NOMO-1 treated with dmso at 0.1 percent for 144 hours (cell line): ENCODE data around the gene APCDD1.
A peak's percentile ranks its signal among the peaks of the same experiment; 100 is the strongest.

ENCODE experiments used
- DNase-seq: peaks from one replicate; lab custom pipeline; 2025; ENCODE audit not compliant: unreplicated experiment; lab: John Stamatoyannopoulos, UW

APCDD1 gene

DNA sequence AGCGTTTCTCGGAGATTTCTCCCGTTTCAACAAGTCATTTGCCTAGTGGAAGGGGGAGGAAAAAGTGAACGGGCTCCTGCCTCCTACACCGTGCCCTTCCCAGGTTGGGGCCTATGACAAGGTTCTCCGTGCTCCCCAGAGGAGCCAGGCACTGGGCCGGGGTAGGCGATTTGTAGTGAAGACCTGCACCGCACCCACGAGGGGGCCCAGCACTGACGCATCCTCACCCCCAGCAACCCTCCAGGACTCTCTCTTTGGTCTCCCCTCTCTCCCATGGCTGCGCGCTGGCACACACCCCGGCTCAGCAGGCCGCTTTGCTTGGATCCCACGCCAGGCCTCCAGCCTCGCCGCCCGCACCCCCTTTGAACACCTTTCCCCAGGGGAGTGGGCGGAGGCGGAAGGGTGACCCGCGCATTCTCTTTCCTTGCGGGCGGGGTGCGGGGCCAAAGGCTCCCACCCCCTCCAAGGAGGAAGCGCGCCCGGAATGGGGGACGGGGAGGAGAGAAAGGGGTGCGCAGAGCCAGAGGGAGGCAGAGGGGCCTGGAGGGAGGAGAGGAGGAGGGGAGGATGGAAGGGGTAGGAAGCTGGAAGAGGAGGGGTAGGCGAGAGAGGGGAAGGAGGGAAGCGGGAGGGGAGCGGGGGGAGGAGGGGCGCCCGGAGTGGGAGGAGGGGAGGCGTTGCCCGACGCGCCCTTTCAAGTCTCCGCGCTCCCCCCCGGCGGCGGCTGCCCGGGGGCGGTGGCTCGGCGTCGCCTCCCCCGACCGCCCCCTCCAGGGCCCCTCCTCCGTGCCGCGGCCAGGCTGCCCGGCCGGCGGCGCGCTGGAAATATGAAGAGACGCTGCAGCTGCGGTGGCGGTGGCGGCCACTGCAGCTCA lies at the start of gene APCDD1:
Gene APCDD1 (plus strand): TSS at position 830 of the 875 bp plus-strand sequence. CDS start 347 bp downstream, outside the sequence.
- DNase-seq, result peak; percentile 19

DNA sequence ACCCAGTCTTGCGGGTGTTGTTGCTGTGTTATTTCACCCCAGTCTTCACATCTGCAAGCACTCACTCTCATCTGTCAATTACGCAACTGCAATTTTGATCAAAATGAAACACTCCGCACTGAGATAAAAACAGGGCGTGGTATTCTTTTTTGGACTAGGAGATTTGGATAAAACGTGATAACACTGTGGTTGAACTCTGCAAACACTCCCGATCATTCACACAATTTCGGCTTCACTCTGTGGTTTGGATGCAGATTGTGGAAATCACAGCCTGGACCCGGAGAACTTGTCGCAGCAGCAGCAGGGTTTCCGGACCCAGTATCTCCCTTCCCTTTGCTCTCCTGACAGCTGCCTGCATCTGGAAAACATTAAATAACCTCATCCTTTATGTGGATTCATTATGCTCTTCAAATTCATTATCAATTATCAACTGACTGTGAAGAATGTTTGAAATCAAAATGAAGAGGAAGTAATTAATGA lies 49.4 kb upstream of the APCDD1 start:
- DNase-seq, result no peak

GRCh38 chr18:10405816-10406663 lies 48.4 kb upstream of the APCDD1 start:
- DNase-seq, result no peak

DNA sequence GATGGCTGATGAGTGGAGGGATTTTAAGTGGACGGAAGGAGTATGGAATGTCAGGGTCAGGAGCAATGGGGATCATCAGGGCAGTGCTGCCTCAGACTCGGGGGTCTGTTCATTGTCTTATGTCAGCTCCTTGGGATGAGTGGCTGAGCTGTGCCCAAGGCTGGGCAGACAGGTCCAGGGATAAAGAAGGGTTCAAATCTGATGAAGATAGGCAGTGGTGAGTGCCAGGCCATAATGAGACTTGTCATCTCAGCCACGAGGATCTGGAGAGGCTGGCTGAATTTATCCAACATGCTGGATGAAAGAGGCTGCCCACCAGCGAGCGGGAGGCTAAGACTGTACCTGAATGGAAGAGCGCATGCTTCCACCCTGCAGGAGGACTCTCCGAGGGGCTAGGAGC lies 46.3 kb upstream of the APCDD1 start:
- no peak for DNase-seq

DNA sequence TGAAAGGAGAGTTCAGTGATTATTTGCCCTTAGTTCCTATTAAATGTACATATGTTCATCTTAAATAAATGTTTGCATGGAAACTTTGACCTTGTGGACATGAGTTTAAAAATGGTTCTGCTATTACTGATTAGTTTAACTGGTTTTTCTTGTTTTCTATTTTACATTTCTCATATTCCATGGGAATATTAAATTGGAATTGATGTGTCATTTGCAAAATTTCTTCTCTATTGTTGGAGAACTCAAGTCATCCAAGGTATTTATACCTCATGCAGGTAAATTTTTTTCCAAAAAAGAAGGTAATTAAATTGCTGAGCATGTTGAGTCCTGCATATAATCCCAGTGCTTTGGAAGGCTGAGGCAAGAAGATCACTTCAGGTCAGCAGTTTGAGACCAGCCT lies 45.4 kb upstream of the APCDD1 start:
- DNase-seq, result no peak

GRCh38 chr18:10410472-10411308 lies 43.7 kb upstream of the APCDD1 start:
- DNase-seq, result no peak

- no peak for DNase-seq
Measured at GRCh38 chr18:10412933-10413332, 41.5 kb upstream of the APCDD1 start.

GRCh38 chr18:10413722-10414121 lies 40.7 kb upstream of the APCDD1 start:
- DNase-seq, result no peak

GRCh38 chr18:10414293-10414842 lies 40.1 kb upstream of the APCDD1 start:
- DNase-seq, result no peak

DNA sequence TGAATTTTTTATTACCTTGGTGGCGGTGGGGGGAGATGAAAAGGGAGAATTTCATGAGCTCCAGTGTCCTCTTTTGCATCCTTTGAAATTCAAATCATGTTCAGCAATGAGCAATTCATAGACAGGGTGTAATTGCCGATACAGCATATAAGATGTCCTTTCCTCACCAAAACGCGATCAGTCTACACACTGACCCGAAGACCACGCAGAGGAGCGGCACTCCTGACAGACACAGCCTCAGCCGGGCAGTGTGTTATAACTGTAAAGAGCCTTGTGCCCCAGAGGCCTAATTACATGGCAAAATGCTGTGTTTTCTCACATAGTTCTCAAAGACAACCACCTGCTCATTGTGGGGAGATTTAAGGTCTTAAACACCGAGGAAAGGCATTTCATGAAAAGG lies 38.4 kb upstream of the APCDD1 start:
- no peak for DNase-seq

DNA sequence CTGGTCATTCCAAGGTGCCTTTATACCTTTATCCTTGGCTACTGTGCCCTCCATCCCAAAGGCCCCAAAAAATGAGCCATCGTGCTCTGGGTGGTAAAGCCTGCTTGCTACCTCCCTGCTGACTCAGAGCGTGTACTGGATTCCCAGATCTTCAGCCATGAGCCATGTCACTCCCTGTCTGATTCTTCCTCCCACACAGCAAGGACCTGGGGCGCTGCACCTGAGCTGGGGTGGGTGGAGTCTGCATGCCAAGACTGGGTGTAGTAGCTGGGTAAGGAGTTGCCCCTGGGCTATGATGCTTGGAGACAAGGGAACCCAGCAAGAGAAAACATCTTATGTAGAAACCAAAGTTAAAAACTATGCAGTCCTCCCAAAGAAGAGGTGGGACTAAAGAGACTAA lies 37.2 kb upstream of the APCDD1 start:
- DNase-seq, result no peak

- DNase-seq, result no peak
Measured at GRCh38 chr18:10417664-10418063, 36.8 kb upstream of the APCDD1 start.

- no peak for DNase-seq
Measured at GRCh38 chr18:10418836-10419235, 35.6 kb upstream of the APCDD1 start.

GRCh38 chr18:10419420-10420103 lies 34.9 kb upstream of the APCDD1 start:
- DNase-seq, result no peak

DNA sequence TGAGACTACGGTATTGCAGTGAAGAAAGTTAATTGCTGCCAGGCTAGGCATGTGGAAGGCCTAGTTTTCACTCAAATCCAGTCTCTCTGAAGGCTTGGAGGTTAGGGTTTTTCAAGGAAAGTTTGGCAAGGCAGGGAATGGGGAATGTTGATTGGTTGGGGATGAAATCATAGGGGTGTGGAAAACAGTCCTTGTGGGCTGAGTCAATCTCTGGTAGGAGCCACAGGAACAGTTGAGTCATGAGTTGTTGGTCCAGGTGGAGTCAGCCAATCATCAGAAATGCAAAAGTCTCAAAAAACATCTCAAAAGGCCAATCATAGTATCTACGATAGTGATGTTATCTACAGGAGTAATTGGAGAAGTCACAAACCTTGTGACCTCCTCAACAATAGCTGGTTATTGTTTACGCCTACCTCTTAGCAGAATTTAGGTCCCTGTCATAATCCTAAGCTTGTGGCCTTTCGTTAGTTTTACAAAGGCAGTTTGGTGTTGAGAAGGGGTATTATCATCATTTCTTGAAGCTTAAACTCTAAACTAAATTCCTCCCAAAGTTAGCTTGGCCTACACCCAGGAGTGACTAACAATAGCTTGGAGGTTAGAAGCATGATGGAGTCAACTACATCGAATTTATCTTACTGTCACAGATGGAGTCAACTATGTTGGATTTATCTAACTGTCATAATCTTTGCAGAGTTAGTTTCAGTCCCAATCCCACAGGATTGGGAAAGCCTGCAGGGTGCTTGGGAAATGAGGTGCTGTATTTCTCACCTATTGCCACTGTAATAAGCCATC lies 33.7 kb upstream of the APCDD1 start:
- no peak for DNase-seq

GRCh38 chr18:10421859-10422258 lies 32.6 kb upstream of the APCDD1 start:
- no peak for DNase-seq

- DNase-seq, result no peak
Measured at GRCh38 chr18:10422731-10423130, 31.7 kb upstream of the APCDD1 start.

DNA sequence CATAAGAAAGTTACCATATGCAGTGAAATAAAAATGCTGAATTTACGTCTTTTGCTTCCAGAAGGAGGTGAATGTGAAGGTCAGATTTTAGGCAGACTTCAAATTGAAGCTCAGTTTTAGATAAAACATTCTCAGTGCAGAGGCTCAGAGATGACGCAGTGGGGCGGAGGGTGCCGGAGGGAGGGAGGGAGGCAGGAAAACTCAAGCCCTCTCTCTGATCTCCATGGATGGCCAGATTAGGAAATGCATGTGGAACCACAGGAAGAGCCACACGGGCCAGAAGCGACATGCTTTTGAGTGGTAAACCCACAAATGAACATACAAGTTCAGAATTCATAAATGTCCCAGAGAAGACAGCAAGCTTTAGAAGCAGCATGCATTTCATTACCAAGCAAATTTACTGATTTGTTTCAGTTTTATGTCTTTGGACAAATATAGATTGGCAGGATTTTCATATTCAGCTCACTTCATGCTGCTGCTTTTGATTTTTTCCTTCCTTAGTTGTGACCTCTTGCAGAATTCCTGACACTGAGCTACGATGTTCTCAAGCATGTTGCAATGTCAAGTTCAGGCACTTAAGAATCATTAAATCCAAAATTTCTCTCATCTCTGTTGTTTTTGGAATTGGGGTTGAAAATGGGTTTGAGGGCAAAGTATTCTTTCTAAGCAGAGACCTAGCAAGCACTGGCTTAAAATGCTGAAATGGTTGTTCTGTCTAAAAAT lies 29.7 kb upstream of the APCDD1 start:
- no peak for DNase-seq

- no peak for DNase-seq
Measured at GRCh38 chr18:10430677-10431076, 23.8 kb upstream of the APCDD1 start.
